Measurements from ENCODE around the gene TNS3.

TNS3 gene

DNA sequence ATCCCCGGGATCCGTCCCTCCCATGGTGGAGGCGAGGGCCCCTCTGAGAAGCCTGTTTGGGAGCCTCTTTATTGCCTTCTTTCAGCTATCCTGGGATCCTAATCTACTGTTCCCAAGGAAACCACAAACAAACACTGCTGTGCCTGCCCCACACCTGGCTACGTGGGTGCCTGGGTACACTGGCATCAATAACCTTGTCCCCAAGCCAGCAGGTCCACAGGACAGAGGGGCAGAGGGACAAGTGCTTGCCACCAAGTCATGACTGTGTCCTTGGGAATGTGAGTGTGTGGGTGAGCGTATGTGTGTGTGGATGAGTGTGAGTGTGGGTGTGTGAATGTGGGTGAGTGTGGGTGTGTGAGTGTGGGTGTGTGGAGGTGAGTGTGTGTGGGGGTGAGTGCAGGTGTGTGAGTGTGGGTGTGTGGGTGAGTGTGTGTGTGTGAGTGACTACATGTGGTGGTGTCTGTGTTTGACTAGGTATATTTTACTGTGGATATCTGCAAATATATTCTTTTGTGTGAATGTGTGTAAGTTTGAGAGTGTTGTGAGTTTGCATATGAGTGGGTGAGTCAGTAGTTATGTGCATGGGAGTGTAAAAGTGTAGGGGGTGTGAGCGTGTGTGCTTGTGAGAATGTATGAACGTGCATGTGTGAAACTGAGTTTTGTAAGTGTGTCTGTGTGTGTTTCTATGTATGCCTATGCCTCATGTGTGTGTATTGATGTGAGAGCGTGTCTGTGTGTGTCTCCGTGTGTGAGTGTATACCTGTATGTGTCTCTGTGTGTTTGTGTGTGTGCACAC lies 96.1 kb downstream of the TNS3 start:
- DNase-seq (ENCODE audit: insufficient read length, low spot score) (no peak), FAIRE-seq (no peak)
- no peak for TF ChIP-seq CTCF (IDR thresholded peaks at IDR 0.05; ENCODE audit: insufficient read depth, missing control alignments)

DNA sequence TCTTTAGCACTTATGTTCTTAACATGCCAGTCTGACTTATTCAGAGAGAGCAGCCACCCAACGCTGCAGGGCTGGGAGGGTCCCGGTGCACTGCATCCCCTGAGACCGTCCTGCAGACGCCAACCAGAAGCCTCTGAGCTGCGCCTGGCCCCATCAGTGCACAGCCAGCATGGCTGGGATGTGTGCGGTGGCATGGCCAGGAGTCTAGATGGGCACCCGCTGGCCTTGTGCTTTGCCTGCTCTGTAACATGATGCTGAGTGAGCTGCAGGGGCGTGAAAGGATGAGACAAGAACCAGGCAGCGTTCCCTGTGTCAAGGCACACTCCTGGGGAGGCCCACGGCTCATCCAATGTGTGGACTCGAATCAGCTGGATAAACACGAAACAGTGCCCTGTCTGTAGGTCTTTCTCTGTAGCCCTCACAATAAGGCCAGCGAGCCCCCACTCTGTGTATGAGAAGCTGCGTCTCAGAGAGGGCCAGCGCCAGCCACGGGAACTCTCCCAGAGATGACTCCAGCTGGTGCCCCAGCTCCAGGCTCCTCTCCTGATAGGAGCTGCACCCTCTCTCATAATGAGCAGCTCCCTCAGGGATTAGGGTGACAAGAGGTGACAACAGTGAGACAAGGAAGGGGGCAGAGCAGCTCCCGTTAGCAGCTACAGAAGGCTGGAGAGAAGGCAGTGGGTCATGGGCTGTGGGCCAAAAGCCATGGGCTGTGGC lies 96.8 kb downstream of the TNS3 start:
- TF ChIP-seq CTCF (IDR thresholded peaks at IDR 0.05; ENCODE audit: insufficient read depth, missing control alignments), result no peak
- FAIRE-seq (no peak), DNase-seq (ENCODE audit: insufficient read length, low spot score) (no peak)

DNA sequence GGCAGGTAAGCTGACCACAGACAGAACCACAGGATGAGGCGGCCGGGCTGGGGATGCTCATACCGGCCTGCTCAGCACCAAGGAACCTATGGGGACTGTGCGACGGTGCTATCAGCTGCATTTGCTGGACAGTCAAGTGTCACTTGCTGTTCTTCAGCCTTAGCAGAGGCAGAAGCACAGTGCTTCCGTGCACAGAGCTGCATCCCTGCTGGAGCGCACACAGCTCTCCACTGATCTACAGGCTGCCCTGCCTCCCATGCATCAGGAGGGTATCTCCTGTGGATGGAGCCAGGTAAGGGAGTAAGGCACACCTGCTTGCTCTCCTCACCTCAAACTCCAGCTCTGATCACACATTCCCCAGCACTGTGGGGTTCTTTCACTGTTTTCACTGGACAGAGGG lies 97.5 kb downstream of the TNS3 start:
- no peak for TF ChIP-seq CTCF (IDR thresholded peaks at IDR 0.05; ENCODE audit: insufficient read depth, missing control alignments)
- FAIRE-seq, result no peak
- no peak for DNase-seq (ENCODE audit: insufficient read length, low spot score)

DNA sequence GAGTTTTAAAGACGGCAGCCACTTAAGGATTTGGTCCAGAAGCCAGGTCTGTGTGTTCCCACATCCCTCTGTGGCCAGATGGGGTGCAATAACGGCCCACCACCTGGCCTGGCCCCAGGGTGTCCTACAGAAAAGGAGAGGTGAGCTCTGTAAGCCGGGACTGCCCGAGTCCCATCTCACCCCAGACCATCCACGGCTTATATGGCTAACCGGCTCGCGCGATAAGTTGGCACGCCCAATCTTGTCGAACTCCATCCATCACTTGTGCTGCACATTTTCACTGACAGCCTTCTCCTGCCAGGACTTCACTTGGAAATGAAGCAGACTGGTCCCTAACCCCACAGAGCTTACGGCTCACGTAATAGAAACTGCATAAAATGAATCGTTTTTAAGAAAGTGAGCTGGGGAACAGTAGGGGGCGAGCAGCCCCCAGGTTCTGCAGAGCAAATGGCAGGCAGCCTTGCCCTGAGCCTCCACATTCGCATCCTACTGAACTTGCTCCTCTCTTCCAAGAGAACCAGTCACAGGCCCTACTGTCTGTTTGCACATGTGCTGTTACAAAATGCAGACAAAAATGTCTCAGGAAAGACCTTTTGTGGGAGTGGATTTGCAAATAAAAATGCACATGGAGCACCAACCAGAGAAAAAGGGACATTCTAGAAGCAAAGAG lies 98.2 kb downstream of the TNS3 start:
- FAIRE-seq (no peak), DNase-seq (ENCODE audit: insufficient read length, low spot score) (no peak)
- no peak for TF ChIP-seq CTCF (IDR thresholded peaks at IDR 0.05; ENCODE audit: insufficient read depth, missing control alignments)

- DNase-seq (ENCODE audit: insufficient read length, low spot score) (no peak), FAIRE-seq (no peak)
- TF ChIP-seq CTCF (IDR thresholded peaks at IDR 0.05; ENCODE audit: insufficient read depth, missing control alignments), result no peak
Observed at GRCh38 chr7:47482013-47482875, 99.7 kb downstream of the TNS3 start.

GRCh38 chr7:47481541-47482012 lies 100.3 kb downstream of the TNS3 start:
- TF ChIP-seq CTCF (IDR thresholded peaks at IDR 0.05; ENCODE audit: insufficient read depth, missing control alignments), result no peak
- DNase-seq (ENCODE audit: insufficient read length, low spot score) (no peak), FAIRE-seq (no peak)

Data from D721Med (cell line).